GM12864 (cell line): ENCODE measurements around the gene CHST11.

Experiments
- DNase-seq: peaks from one replicate; pipeline ENCODE4 v3.0.0-alpha.2; 2011; ENCODE audit warnings: low read depth
- H3K4me3 ChIP-seq: 2 replicates; pipeline ENCODE4 v1.5.1; 2011; ENCODE audit warnings: mild to moderate bottlenecking, low read depth, low read length, control low read depth
- TF ChIP-seq, protein P1 (sequence below): IDR thresholded peaks from 2 replicates; pipeline ENCODE4 v1.5.1; 2011; ENCODE audit warnings: low read depth, mild to moderate bottlenecking, moderate library complexity, low read length, control low read depth, inconsistent platforms; ENCODE audit errors: missing control alignments

Gene CHST11

DNA sequence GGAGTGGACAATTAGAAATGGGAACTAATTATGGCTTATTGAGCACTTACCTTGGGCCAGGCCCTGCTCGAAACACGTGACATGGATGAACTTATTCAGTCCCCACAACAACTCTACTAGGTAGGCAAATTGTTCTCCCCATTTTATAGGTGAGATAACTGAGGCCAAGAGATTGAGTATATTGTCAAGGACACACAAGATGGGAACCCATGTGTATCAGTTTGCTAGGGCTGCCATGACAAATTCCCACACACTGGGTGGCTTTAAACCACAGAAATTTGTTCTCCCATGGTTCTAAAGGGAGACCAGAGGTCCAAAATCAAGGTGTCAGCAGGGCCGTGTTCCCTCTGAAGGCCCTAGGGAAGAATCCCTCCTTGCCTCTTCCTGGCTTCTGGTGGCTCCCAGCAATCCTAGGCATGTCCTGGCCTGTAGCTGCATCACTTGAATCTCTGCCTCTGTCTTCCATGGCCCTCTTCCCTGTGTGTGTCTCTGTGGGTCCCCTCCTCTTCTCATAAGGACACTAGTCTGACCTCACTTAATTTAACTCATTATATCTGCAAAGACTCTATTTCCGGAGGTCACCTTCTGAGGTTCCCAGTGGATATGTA is 128.8 kb downstream of the CHST11 start:
- no peak for DNase-seq
- TF ChIP-seq, protein P1, sequence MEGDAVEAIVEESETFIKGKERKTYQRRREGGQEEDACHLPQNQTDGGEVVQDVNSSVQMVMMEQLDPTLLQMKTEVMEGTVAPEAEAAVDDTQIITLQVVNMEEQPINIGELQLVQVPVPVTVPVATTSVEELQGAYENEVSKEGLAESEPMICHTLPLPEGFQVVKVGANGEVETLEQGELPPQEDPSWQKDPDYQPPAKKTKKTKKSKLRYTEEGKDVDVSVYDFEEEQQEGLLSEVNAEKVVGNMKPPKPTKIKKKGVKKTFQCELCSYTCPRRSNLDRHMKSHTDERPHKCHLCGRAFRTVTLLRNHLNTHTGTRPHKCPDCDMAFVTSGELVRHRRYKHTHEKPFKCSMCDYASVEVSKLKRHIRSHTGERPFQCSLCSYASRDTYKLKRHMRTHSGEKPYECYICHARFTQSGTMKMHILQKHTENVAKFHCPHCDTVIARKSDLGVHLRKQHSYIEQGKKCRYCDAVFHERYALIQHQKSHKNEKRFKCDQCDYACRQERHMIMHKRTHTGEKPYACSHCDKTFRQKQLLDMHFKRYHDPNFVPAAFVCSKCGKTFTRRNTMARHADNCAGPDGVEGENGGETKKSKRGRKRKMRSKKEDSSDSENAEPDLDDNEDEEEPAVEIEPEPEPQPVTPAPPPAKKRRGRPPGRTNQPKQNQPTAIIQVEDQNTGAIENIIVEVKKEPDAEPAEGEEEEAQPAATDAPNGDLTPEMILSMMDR, result no peak
- no peak overlapping the region for H3K4me3 ChIP-seq

DNA sequence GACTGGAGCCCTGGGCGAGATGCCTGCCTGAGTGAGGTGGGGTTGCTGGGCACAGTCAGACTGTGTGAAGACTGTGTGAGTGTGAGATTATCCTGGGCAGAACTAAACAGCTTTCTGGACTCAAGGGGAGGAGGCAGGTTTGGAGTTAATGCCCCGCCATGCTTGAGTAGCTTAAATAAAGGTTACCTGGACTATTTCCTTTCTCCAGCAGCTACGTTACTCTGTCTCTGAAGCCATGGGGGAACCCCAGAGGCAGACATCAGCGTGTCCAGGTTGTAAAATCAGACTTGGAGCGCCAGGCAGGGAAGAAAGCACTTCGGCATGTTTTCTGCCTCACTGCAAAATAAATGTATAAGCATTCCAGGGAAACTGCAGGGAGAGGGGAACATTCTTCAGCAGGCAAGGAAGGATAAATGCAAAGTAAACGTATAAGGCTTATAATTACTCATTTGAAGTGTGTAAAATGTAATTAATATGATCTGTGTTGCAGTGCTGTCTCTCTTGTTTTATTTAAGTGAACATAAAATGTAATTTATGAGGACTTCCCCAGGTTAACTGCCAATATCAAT is 129.7 kb downstream of the CHST11 start:
- no peak for DNase-seq
- H3K4me3 ChIP-seq, result no peak overlapping the region
- TF ChIP-seq, protein P1, result no peak

DNA sequence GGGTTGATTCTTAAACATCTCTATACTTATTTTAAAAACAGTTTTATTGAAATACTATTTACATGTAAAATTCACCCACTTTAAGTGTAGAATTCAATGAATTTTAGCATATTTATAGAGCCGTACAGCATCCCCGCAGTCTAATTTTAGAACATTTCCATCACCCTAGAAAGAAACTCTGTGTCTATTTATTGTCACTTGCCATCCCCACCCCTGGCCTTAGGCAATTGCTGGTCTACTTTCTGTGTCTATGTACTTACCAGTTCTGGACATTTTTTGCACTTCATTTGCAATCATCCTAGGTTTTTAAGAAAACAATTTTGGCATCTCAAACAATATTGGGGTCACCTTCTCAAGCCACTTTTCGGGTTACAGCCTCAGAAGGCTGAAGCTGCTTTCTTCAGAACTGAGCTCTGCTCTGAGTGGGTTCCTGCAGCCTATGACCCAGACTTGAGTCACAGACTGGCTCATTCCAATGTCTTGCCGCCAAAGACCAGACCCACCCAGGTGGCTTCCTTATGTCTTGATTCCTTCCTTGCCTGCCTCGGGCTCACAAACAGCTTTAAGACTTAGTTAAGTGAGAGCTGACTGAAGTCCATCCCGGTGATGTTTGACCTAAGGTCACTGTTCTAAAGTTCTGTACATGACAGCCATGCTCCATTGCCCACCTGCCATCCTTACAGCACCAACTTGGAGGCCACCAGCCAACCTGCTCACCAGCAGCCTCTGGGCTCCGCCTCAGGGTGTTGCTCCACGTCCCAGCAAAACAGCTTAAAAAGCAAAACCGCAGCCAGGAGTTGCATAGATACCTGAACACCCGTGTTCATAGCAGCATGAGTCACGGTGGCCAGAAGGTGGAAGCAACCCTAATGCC is 131.5 kb downstream of the CHST11 start:
- H3K4me3 ChIP-seq, result no peak overlapping the region
- DNase-seq, result no peak
- TF ChIP-seq, protein P1, result no peak

- TF ChIP-seq, protein P1, result no peak
- no peak overlapping the region for H3K4me3 ChIP-seq
- DNase-seq, result no peak
These were observed 132.3 kb downstream of the CHST11 start for GRCh38 chr12:104588921-104589590.

GRCh38 chr12:104590022-104590421 is 133.3 kb downstream of the CHST11 start:
- no peak overlapping the region for H3K4me3 ChIP-seq
- DNase-seq, result no peak
- TF ChIP-seq, protein P1, result no peak

GRCh38 chr12:104591257-104591885 is 134.6 kb downstream of the CHST11 start:
- no peak overlapping the region for H3K4me3 ChIP-seq
- TF ChIP-seq, protein P1, result no peak
- no peak for DNase-seq
